ES-I3 (cell line): ENCODE measurements around the gene IL1RAPL1.
"Not testable (repeated sequence)": the region's sequence is repeated elsewhere in the genome, so short reads cannot be mapped to it uniquely, and the experiment has no call there.

ENCODE experiments used
- H3K36me3 ChIP-seq: 2 replicates; pipeline ENCODE4 v1.6.1; 2013; ENCODE audit warnings: mild to moderate bottlenecking, low read length, control low read depth, moderate library complexity; ENCODE audit not compliant: insufficient read depth
- H3K4me1 ChIP-seq: 2 replicates; pipeline ENCODE4 v1.6.1; 2013; ENCODE audit warnings: mild to moderate bottlenecking, control low read depth, low read length; ENCODE audit not compliant: insufficient read depth
- H3K9ac ChIP-seq: 2 replicates; pipeline ENCODE4 v1.6.1; 2013; ENCODE audit warnings: low read depth, mild to moderate bottlenecking, low read length, moderate library complexity
- H3K9me3 ChIP-seq: 2 replicates; pipeline ENCODE4 v1.6.1; 2013; ENCODE audit warnings: mild to moderate bottlenecking, low read length, moderate library complexity; ENCODE audit not compliant: control insufficient read depth, insufficient read depth

IL1RAPL1 gene

GRCh38 chrX:29275928-29276327, 688.7 kb downstream of the IL1RAPL1 start:
- no peaks in the 10 kb centered on the region for H3K36me3 ChIP-seq
- no peaks in the 10 kb centered on the region for H3K9me3 ChIP-seq
- no peaks in the 10 kb centered on the region for H3K4me1 ChIP-seq
- H3K9ac ChIP-seq = no peak overlapping the region

DNA sequence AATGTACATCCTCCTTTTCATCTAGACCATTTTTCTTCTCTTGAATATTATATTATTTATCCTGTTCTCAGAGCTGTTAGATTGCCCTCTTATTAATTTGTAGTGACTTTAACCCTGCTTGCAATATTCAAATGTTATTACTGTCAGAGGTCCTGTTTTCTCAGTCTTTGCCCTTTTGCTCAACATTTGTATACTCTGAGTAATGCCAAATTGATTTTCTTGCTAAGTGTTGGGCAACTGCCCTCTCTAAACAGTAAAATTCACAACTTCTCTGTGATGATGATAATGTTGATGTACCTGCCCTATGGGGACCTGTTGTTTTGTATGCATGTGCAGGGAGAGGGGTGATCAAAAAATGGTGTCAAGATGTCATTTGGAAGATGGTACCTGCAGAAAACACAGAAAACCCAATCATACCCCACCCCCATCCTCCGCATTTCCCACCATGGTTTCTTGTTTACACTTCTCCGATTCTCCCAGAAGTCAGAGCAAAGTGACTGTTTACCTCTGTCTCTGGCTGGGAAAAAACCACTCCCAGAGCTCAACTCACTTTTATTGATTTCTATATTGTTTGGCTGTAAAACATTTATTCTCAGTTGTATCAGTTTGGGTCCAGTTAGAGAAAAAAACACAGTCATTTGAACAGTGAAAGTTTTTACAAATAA, 694.0 kb downstream of the IL1RAPL1 start:
- no peaks in the 10 kb centered on the region for H3K4me1 ChIP-seq
- H3K36me3 ChIP-seq = no peaks in the 10 kb centered on the region
- no peaks in the 10 kb centered on the region; the same call in 1 of the 2 replicates for H3K9me3 ChIP-seq
- no peak overlapping the region for H3K9ac ChIP-seq

GRCh38 chrX:29285664-29286063, 698.4 kb downstream of the IL1RAPL1 start:
- no peaks in the 10 kb centered on the region for H3K36me3 ChIP-seq
- no peaks in the 10 kb centered on the region for H3K4me1 ChIP-seq
- H3K9ac ChIP-seq = no peak overlapping the region
- H3K9me3 ChIP-seq = no peaks in the 10 kb centered on the region; the same call in 1 of the 2 replicates

DNA sequence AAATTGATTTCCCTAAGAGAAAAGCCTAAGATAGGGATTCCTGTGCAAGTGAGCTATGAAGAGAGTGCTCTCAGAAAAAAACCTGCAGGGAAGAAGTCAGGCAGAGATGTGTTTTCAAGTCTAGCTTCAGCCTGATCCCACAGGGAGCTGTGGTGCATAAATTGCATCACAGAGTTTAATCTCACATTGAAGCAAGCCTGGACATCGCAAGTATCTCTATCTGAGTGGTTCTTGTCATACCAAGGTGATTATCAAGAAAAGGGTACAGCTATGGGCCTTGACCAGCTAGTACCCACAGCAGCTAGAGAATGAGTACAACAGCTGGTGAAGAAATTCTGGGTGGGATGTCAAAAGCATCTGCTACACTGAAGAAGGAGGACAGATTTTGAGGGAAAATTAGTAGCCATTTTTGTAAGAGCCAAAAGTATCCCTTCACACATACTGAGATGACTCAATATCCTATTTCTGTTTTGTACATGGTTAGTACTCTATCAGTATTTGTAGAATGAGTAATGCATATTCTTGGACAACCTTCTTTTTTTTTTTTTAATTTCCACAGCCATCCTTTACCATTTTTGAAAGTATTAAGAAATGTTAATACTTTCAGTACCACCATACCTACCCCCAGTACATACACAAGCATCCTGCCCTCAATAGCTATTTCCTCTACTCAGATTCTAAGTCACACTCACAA, 708.9 kb downstream of the IL1RAPL1 start:
- H3K9ac ChIP-seq = no peak overlapping the region
- H3K4me1 ChIP-seq = peaks cover 19% of the 10 kb centered on the region; the same call in 1 of the 2 replicates
- H3K36me3 ChIP-seq = no peaks in the 10 kb centered on the region
- H3K9me3 ChIP-seq = no peaks in the 10 kb centered on the region

- H3K9ac ChIP-seq = no peak overlapping the region
- no peaks in the 10 kb centered on the region for H3K9me3 ChIP-seq
- H3K36me3 ChIP-seq = no peaks in the 10 kb centered on the region
- peaks cover 19% of the 10 kb centered on the region; the same call in 1 of the 2 replicates for H3K4me1 ChIP-seq
These were observed 710.0 kb downstream of the IL1RAPL1 start for GRCh38 chrX:29297171-29297800.

DNA sequence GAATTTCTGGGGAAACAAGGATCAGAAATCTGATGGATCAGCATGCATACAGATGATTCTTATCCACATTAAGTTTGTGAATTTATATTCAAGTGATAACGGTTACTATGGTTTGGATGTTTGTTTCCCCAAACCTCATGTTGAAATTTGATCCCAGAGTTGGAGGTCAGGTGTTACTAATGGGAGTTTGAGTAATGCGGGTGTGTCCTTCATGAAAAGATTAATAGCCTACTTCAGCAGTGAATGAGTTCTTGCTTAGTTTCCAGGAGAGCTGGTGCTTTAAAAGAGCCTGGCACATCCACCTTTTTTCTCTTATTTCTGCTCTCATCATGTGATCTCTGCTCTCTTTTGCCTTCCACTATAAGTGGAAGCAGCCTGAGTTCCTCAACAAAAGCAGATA, 712.4 kb downstream of the IL1RAPL1 start:
- H3K36me3 ChIP-seq = no peaks in the 10 kb centered on the region
- H3K9me3 ChIP-seq = no peaks in the 10 kb centered on the region
- H3K9ac ChIP-seq = no peak overlapping the region
- peaks cover 19% of the 10 kb centered on the region; the same call in 1 of the 2 replicates for H3K4me1 ChIP-seq

- Histone ChIP-seq H3K36me3 (no peaks in the 10 kb centered on the region), H3K9me3 (no peaks in the 10 kb centered on the region), H3K9ac (no peak overlapping the region), H3K4me1 (peaks cover 17% of the 10 kb centered on the region)
These were observed 721.5 kb downstream of the IL1RAPL1 start for GRCh38 chrX:29308726-29309125.

DNA sequence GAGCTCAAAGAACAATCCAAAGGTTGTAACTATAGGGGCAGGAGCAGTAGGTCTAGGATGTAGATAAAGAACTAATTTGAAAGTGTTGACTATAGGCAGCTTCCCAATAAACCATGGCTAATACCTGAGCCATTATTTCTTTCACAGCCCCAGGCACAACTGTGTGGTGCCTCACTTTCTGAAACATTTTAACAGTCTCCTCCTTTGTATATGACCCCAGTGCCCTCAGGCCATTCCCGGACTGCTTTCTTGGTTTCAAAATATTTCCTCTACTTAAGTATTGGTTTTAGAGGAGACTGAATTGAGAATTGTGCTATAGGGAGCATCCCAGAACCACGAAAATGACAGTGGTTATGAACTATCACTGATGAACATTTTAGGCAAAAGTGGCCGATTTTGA, 728.7 kb downstream of the IL1RAPL1 start:
- Histone ChIP-seq H3K36me3 (no peaks in the 10 kb centered on the region), H3K9me3 (no peaks in the 10 kb centered on the region), H3K9ac (no peak overlapping the region), H3K4me1 (peaks cover 17% of the 10 kb centered on the region)

GRCh38 chrX:29318012-29318411, 730.8 kb downstream of the IL1RAPL1 start:
- Histone ChIP-seq H3K4me1 (peaks cover 17% of the 10 kb centered on the region), H3K36me3 (no peaks in the 10 kb centered on the region), H3K9me3 (no peaks in the 10 kb centered on the region), H3K9ac (no peak overlapping the region)

DNA sequence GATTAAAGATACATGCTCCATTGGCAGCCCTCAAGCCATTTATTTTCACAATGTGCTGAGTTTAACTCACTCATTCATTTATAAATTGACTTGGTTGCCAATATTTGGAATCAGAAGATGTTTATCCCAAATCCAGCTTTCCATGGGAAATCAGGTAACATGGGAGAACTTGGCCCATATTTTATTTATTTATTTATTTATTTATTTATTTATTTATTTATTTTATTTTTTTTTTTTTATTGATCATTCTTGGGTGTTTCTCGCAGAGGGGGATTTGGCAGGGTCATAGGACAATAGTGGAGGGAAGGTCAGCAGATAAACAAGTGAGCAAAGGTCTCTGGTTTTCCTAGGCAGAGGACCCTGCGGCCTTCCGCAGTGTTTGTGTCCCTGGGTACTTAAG, 745.2 kb downstream of the IL1RAPL1 start:
- not testable (repeated sequence) for H3K9ac ChIP-seq, H3K4me1 ChIP-seq, H3K36me3 ChIP-seq, H3K9me3 ChIP-seq

DNA sequence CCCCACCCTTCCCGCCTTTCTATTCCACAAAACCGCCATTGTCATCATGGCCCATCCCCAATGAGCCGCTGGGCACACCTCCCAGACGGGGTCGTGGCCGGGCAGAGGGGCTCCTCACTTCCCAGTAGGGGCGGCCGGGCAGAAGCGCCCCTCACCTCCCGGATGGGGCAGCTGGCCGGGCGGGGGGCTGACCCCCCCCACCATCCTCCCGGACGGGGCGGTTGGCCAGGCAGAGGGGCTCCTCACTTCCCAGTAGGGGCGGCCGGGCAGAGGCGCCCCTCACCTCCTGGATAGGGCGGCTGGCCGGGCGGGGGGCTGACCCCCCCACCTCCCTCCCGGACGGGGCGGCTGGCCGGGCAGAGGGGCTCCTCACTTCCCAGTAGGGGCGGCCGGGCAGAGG, 745.8 kb downstream of the IL1RAPL1 start:
- not testable (repeated sequence) for H3K9ac ChIP-seq, H3K36me3 ChIP-seq, H3K4me1 ChIP-seq, H3K9me3 ChIP-seq

- H3K4me1 ChIP-seq = no peaks in the 10 kb centered on the region
- H3K9me3 ChIP-seq = no peaks in the 10 kb centered on the region
- H3K36me3 ChIP-seq = no peaks in the 10 kb centered on the region
- no peak overlapping the region for H3K9ac ChIP-seq
These were observed 761.0 kb downstream of the IL1RAPL1 start for GRCh38 chrX:29348288-29348687.

GRCh38 chrX:29359276-29359675, 772.0 kb downstream of the IL1RAPL1 start:
- H3K9ac ChIP-seq = no peak overlapping the region
- H3K9me3 ChIP-seq = no peaks in the 10 kb centered on the region
- H3K4me1 ChIP-seq = no peaks in the 10 kb centered on the region
- H3K36me3 ChIP-seq = no peaks in the 10 kb centered on the region

DNA sequence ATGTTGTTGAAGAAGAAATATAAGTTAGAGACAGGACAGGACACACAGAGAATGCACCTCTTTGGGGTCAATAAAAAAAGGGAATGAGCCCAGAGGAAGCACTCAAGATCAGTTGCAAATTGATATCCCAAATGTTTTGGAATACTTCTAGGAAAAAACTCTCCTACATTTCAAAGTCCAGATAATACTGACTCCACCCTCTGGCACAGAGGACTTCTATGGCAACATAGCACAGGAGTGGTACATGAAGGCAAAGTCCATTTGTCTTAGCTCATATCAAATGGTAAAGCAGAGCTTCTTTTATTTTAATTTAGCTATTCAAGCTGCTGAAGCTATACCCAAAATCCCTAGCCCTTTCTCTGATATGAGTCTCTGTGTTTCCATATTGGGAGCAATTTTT, 787.5 kb downstream of the IL1RAPL1 start:
- not testable (repeated sequence) for H3K9me3 ChIP-seq, H3K9ac ChIP-seq, H3K4me1 ChIP-seq, H3K36me3 ChIP-seq

GRCh38 chrX:29376584-29376983, 789.3 kb downstream of the IL1RAPL1 start:
- Histone ChIP-seq H3K4me1 (no peaks in the 10 kb centered on the region), H3K36me3 (no peaks in the 10 kb centered on the region), H3K9me3 (no peaks in the 10 kb centered on the region), H3K9ac (no peak overlapping the region)
